CD4-positive, alpha-beta T cell treated with Interleukin-6 for 4 hours (primary cell): Measurements from ENCODE around the gene ZNF48.

Experiments used
- DNase-seq: peaks from one replicate; pipeline ENCODE4 v3.0.0-alpha.2; 2020; ENCODE audit warnings: mixed read lengths

Gene ZNF48

DNA sequence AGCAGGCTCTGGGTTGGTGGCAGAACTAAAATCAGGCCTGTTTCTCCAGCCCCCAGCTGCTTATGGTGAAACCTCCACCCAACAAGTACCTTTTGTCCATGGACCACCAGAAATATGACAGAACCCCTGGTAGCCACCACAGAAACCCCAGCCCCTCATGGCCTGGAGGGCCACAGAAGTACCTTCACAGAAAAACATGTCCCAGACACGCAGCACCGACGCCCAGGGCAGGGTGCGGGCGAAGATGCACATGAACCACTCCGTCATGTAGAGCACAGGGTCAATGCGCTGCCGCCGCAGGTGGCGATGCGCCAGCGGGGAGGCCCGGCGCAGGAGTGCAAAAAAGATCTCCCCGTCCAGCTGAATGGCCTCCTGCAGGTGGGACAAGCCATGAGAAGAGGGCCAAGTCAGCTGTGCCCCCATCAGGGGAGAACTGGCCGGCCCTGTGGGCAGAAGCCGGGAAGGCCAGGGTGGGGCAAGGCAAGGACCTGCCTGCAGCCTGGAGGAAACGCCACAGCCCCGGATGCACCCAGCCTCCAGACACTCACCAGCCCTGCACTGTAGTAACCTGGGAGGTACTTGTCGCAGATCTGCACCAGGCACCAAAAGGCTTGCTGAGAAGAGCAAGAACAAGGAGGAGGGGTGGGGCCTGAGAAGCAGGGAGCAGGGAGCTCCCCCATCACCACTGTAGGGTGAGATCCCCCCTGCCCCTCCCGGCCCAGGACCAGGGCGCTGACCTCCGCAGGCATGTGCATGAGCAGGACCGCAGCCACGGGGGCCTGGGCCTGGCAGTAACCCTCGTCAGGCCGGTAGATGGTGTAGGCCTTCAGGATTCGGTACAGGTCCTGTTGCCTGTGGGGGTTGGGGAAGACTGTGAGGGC, 36.0 kb upstream of the ZNF48 start:
- no peak for DNase-seq

DNA sequence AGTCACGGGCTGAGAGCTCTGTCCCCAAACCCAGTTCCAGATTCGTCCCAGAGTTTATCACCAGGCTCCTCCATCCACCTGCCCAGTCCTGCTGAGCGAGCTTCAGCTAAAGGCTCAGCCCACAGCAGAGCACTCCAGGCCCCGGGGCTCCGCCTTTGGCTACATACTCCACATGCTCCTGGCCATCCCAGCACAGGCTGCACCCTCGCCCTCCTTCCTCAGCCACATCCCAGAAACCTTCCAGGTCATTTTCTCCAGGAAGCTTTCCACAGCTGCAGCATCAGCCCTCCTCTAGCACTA, 35.4 kb upstream of the ZNF48 start:
- DNase-seq = no peak

DNA sequence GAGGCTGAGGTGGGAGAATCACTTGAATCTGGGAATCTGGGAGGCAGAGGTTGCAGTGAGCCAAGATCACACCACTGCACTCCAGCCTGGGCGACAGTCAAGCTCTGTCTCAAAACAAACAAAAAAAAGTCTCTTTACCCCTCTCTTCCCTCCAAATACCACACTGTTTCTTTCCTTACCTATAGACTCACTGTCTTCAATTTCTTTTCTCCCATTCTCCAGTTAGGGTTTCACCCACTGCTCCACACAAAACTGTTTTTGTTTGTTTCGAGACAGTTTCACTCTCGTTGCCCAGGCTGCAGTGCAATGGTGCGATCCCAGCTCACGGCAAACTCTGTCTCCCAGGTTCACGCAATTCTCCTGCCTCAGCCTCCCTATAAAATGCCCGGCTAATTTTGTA, 34.0 kb upstream of the ZNF48 start:
- no peak for DNase-seq

DNA sequence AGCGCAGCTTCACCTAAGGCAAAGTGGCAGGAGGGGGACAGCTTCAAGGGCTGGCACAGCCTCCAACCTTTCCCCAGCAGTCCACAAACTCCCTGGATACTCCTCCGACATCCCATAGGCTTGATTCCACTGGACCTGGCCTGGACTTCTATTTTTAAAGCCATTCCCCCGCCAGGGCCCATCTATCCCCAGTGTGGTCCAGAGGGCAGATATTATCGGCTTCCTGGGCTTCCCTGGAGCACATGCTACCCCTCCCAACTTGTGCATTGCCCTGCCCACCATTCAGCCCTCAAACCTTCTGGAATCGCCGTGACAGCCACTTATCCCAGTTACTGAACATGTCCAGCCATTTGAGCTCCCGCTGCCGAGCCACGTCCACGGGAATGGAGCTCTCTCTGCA, 30.0 kb upstream of the ZNF48 start:
- no peak for DNase-seq

DNA sequence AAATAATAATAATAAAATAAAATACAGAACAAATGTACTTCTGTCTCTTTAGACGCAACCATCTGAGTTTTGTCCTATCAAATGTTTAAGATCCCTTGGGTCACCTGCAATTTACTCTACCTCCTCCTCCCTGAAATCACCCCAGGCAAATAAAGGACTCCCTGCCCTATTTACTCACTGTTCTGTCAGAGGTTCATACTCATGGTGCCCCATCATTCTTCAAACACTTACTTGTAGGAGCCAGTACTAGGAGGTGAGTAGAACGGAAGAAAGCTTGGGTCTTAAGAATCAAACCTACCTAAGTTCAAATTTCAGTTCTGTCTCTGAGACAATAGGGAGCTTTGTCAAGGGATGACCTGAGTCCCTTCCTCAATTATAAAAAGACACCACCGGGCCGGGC, 28.7 kb upstream of the ZNF48 start:
- DNase-seq = no peak

DNA sequence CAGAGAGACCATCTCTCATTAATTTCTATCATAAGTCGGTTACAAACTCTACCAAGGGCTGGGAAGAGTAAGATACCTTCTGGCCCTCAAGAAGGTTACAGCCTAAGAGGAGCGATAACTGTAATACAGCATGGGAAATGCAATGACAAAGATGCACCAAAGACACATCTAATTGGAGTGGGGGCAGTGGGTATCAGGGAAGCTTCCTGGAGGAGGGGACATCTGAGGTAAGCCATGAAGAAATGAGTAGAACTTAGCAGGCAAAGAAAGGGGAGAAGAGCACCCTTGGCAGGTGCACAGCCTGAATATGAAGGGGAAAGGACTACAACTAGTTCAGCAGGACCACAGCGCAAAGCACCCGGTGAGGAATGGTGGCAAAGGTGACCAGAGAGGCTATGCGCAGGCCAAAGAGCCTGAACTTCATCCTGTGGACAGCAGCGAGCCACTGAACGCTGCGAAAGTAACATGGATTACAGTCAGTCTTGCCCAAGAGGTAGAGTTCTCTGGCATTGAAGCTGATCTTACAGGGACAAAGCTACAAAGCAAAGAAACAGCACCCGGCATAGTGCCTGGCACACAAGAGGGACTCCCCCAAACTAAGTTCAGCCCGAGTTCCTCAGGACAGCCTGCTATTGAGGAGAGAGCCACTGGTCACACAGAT, 27.7 kb upstream of the ZNF48 start:
- DNase-seq = no peak

DNA sequence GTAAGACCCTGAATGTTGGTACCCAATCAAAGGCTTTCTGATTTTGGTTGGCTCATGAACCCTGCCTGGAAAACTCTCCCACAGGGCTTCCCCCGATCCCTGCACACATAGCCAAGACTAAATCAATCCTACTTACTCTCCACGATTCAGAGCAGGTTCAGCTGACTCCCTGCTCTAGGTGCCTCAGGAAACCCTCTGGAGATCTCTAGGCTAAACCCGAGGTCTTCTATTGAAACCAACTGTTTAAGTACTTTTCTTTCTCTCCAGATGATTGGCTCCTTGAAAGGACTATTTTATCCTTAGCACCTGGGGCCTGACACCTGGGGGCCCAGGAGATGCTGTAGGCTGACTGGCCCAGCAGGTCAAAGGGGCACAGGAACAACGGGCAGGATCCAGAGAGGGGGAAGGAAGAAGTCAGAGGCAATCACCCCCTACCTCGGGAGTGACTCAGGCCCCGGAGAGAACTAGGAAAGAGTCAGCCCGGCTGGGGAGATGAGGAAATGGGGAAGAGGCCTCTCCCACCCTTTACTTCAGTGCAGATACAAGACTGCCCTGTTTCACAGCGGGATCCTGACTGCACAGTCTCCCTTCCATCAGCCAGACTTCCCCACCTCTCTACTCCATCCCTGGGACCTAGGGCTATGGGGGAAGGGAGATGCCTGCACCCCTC, 27.0 kb upstream of the ZNF48 start:
- DNase-seq = no peak

DNA sequence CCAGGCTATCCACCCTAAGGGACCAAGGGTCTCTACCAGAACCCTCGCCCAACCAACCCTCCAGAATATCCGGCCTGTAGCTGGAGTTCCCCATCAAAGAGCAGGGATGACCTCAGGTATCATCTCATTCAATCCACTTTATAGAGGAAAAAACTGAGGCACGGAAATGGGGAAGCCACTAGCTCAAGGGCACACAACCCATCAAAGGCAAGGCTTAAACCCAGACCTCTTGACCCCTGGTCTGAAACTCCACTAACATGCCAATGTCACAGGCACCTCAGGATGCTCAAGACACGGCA, 26.5 kb upstream of the ZNF48 start:
- DNase-seq = no peak

DNA sequence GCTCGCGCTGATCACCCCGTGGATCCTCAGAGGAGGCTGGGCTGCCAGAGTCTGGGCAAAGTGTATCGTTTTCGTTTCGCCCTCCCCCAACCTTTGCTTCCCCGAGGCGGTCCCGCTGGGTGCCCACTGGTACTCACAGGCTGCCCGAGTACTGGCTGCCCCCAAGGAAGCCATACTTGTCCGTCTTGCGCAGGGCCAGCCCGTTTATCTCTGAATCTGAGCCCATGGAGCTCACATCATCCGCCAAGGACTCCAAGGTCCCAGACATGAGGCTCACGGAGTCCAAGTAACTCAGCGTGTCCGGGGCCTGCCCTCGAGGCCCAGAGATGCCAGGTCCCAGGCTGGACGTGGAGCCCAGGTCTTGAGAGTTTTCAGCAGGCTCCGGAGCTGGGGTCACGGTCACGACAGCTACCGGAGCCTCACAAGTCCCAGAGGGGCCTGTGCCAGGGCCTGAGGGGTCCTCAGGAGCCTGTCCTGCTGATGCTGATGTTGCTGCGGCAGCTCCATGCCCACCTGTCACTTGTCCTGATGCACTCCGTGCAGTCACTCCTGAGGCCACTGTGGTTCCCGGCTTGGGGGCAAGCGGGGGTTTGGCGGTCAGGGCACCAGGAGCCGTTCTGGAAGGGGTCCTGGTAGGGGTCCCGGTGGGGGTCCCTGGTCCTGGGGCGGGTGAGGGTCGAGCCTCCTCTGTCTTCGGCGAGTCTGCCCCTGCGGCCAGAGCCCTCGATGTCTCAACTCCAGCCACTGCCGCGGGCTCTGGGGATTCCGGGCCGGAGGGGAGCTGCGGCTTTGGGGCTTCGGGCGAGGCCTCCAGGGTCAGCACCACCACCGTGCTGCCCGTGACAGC, 25.9 kb upstream of the ZNF48 start:
- no peak for DNase-seq

DNA sequence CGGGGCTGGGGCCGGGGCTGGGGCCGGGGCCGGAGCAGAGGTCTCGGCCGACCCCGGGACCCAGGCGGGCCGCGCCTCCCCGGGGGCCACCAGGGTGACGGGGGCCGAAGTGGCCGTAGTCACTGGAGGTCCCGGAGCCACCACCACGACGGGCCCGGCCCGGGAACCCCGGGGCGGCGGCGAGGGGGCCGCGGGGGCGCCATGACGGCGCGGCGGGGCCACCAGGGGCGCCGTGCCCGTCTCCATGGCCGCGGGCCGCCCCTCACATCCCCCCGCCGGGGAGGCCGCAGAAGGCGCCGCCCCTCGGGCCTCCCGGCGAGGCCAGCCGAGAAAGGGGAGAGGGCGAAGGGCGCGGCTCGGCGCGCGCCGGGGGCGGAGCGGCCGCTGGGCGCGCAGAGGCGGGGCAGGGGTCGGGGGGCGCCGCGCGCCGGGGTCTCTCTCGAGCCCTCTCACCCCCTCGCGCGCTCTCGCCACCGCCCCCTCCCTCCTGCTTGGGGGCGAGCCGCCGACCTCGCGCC, 25.2 kb upstream of the ZNF48 start:
- DNase-seq = no peak

DNA sequence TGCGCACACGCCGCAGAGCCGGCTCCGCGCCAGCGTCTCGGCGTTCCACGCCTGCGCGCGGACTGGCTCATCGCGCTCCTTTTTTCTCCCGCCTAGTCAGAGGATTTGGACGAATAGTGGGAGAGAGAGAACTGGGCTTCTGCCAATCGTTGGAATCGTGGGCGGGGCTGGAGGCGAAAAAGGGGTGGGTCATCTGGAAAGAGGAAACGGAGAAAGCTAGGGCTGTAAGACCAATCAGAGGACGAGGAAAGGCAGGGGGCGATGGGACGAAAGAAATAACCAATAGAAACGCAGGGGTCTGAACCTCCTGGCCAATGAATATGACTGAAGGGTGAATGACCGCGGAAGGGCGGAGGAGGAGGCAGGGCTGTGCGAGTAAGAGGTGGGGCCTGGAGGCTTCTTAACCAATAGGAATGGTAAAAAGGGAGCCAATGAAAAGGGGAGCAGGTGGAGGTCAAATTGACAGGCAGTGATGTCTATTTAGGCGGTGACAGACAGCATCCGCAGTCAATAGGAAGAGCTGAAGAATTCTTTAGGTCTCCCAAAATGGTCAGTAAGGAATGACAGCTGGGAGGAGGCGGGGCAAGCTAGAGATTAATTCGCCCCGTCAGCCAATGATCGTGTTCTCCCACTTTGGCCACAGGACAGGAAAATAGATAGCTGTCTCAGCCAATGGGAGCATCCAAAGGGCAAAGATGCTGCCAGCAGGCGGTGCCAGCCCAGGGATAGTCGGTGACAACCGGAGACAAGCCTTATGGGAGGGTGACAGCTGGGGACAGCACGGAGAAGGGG, 24.6 kb upstream of the ZNF48 start, which contains the start of gene TBC1D10B:
TSS of gene TBC1D10B (minus strand) at position 39 of the 792 bp plus-strand sequence. CDS start 311 bp downstream, outside the sequence.
- peak; percentile 99 for DNase-seq

DNA sequence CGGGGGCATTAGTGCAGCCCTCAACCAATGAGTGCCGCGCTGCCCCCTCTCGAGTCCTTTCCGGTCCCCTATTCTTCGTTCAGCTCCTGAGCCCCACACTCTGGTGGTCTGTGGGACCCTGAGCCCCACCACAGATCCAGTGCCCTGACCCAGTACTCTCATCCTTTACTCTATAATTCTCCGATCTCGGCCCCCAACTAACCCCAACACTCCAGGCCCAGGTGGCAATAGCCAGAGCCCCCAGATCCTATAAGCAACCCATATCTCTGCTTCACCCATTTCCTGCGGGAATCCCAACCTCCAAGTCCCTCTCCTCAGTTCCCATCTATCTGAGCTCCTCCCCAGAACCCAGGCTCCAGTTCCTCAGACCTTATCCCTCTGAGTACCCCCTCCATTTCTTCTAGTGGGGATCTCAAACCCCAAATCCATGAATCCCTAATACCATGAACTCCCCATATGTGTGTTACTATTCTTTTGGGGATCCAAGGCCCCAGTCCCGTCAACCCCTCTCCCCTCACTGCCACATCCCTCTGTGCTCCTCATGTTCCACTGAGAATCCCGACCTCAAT, 23.9 kb upstream of the ZNF48 start:
- no peak for DNase-seq

DNA sequence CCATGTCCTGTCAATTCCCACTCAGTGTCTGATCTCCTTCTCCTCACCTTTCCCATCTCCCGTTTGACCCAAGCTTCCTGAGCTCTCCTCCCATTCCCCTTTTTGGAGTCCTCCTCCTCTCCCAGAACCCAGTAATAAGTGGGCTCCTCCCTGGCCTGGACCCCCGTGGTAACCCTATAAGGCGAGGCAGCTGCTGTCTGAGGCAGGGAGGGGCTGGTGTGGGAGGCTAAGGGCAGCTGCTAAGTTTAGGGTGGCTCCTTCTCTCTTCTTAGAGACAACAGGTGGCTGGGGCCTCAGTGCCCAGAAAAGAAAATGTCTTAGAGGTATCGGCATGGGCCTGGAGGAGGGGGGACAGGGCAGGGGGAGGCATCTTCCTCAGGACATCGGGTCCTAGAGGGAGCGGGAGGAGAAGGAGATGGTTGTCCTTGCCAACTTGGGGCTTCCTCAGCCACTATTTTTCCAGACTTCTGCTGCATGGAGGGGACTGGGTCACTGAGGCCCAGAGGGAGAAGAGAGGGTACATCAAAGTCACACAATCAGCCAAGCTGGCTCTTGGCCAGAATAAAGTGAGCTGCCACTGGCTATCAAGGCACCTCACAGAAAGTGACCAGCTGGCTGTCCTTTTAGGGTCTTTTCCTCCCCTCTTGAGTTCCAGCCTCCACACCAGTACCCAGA, 23.0 kb upstream of the ZNF48 start:
- no peak for DNase-seq

DNA sequence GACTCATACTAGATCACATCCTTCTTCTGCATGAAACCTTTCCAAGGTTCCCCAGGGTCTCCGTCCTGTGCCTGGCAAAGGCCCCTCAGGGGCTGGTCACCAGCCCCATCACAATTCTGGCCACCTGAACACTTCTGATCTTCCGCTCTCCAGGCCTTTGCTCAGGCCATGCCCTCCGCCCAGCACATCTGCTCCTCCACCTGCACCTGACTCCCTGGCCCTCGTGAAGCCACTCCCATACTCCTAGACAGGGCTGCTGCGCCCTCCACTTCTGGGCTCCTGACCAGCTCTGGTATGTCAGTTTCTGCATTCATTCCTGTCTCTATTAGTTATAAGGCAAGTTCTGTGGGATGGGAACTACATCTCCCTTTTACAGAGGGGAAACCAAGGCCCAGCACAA, 22.5 kb upstream of the ZNF48 start:
- no peak for DNase-seq

DNA sequence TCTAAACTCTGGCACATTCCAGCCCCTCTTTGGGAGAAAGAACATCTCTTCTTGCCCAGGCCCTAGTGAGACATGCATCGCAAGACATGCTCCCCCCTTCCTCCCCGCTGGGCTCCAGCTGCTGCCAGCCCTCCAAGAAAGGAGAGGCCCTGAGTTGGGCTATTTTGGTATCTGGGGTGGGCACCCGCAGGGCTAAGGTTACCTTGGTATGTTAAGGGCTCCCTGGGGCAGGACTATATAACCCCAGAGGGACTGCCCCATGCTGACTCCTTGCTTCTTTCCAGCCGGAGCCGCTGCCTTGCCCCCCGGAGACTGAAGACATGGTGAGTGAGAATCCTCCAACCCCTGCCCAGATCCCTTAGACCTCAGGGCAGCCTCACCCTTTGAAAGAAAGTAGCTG, 20.7 kb upstream of the ZNF48 start, which contains the start of gene MYL11:
TSS of gene MYL11 (plus strand) at position 265 of the 400 bp plus-strand sequence. CDS start at position 321, 56 bp downstream.
- no peak for DNase-seq

DNA sequence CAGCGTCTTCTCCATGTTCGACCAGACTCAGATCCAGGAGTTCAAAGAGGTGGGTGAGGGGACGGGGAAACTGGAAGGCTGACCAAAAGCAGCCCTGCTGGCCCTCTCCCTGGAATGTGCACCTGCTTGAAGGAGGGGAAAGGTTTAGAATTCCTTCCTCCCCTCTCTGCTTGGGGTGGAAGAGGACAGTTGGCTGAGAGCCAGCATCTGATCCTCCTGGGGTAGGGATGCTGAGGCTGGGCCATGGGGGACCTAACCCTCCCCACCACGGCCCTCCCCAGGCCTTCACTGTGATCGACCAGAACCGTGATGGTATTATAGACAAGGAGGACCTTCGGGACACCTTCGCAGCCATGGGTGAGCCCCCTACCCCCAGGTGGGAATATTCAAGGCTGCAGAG, 19.4 kb upstream of the ZNF48 start:
- no peak for DNase-seq

DNA sequence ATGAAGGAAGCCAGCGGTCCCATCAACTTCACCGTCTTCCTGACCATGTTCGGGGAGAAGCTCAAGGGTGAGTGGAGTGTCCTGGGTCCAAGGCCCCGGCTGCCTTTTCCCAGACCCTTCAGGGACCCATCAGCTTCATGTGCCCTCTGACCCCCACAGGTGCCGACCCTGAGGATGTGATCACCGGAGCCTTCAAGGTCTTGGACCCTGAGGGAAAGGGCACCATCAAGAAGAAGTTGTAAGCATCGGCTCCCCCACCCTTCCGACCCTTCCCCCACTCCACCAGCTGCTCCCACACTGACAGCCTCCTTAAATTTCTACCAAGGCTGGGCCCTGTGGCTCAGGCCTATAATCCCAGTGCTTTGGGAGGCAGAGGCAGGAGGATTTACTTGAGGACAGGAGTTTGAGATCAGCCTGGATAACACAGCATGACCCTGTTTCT, 18.7 kb upstream of the ZNF48 start:
- DNase-seq = no peak

DNA sequence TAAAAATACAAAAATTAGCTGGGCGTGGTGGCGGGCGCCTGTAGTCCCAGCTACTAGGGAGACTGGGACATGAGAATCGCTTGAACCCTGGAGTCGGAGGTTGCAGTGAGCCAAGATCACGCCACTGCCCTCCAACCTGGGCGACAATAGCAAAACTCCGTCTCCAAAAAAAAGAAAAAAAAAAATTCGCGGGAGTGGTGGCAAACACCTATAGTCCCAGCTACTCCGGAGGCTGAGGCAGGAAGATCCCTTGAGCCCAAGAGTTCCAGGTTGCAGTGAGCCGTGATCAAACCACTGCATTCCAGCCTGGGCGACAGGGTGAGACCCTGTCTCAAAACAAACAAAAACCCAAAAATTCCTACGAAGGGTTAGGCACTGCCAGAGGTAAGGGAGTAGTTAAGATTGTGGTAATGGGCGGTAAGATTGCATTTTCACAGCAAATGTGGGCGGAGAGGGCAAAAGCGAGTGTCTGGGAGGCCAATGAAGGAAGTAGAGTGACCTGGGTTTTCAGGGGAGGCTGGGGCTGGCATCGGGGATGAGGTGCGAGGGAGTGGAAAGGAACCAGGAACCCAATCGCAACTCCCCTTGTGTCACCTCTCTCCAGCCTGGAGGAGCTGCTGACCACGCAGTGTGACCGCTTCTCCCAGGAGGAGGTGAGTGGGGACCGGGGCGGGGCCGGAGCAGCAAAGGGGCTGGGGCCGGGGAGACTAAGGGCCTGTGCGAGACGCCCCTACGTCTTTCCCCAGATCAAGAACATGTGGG, 18.0 kb upstream of the ZNF48 start:
- no peak for DNase-seq

DNA sequence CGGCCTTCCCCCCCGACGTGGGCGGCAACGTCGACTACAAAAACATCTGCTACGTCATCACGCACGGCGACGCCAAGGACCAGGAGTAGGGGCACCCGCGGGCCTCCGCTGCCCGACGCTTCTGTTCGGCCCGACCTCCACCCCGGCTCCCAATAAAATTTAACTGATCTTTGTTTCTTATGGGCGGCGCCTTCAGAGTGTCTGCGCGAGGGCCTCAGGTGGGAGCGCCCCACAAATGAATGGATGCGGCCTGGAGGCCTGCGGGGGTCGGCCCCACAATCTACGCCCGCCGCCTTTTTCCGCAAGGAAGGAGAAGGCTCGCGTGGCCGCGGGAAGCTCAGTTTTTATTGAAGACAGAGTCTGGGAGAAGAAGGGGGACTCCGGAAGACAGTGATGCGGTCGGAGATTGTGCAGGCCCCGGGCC, 17.4 kb upstream of the ZNF48 start:
- DNase-seq = peak; percentile 94
